WERI-Rb-1 (cell line): ENCODE results near the gene LRRC59.

ENCODE experiments used
- DNase-seq: peaks from one replicate; pipeline ENCODE4 v3.0.0-alpha.2; 2020
- H3K27ac ChIP-seq: fragments of 250-450 bp; sonication (Bioruptor Pico); 2 replicates; pipeline ENCODE4 v1.5.1; 2020; ENCODE audit warnings: mild to moderate bottlenecking, moderate library complexity
- H3K27me3 ChIP-seq: fragments of 250-450 bp; sonication (Bioruptor Pico); 2 replicates; pipeline ENCODE4 v1.5.1; 2021; ENCODE audit warnings: mild to moderate bottlenecking, low read depth, moderate library complexity; ENCODE audit not compliant: insufficient read depth, severe bottlenecking
- H3K36me3 ChIP-seq: fragments of 250-450 bp; sonication (Bioruptor Pico); 2 replicates; pipeline ENCODE4 v1.5.1; 2020; ENCODE audit warnings: mild to moderate bottlenecking, moderate library complexity
- H3K4me3 ChIP-seq: 2 replicates; pipeline ENCODE4 v1.5.1; 2011; ENCODE audit warnings: low read depth, mild to moderate bottlenecking, control low read depth, low read length
- H3K9me3 ChIP-seq: fragments of 250-450 bp; sonication (Bioruptor Pico); 2 replicates; pipeline ENCODE4 v1.5.1; 2021; ENCODE audit warnings: mild to moderate bottlenecking, moderate library complexity; ENCODE audit not compliant: severe bottlenecking
- CTCF ChIP-seq: IDR thresholded peaks from 2 replicates; pipeline ENCODE4 v1.5.1; 2011; ENCODE audit warnings: low read depth, mild to moderate bottlenecking, control low read depth, inconsistent platforms, low read length

The LRRC59 gene

GRCh38 chr17:50440172-50440837, 43.0 kb upstream of the LRRC59 start:
- Histone ChIP-seq H3K27me3 (no peaks in the 10 kb centered on the region), H3K4me3 (no peak overlapping the region), H3K9me3 (no peaks in the 10 kb centered on the region), H3K27ac (no peak overlapping the region), H3K36me3 (no peaks in the 10 kb centered on the region)
- DNase-seq: no peak
- TF ChIP-seq CTCF: no peak

- TF ChIP-seq CTCF: no peak
- Histone ChIP-seq H3K27me3 (no peaks in the 10 kb centered on the region), H3K4me3 (no peak overlapping the region), H3K9me3 (no peaks in the 10 kb centered on the region), H3K36me3 (no peaks in the 10 kb centered on the region), H3K27ac (no peak overlapping the region)
- no peak for DNase-seq
Observed at GRCh38 chr17:50439008-50439407, 41.7 kb upstream of the LRRC59 start.

- no peaks in the 10 kb centered on the region for H3K9me3 ChIP-seq
- no peak for DNase-seq
- no peak for TF ChIP-seq CTCF
Observed at GRCh38 chr17:50437409-50437808, 40.1 kb upstream of the LRRC59 start.

GRCh38 chr17:50432125-50432762, 34.9 kb upstream of the LRRC59 start:
- H3K27ac ChIP-seq: no peak overlapping the region
- TF ChIP-seq CTCF: no peak
- no peak overlapping the region for H3K4me3 ChIP-seq
- no peaks in the 10 kb centered on the region for H3K27me3 ChIP-seq
- H3K36me3 ChIP-seq: no peaks in the 10 kb centered on the region; the same call in 1 of the 2 replicates
- no peaks in the 10 kb centered on the region for H3K9me3 ChIP-seq
- DNase-seq: no peak

More at GRCh38 chr17:50437409-50437808, 40.1 kb upstream of the LRRC59 start:
- no peak overlapping the region for H3K27ac ChIP-seq
- no peak overlapping the region for H3K4me3 ChIP-seq
- H3K36me3 ChIP-seq: no peaks in the 10 kb centered on the region
- no peaks in the 10 kb centered on the region for H3K27me3 ChIP-seq

GRCh38 chr17:50430821-50431618, 33.7 kb upstream of the LRRC59 start:
- no peak for TF ChIP-seq CTCF
- no peaks in the 10 kb centered on the region; the same call in 1 of the 2 replicates for H3K36me3 ChIP-seq
- no peak overlapping the region for H3K4me3 ChIP-seq
- H3K27me3 ChIP-seq: no peaks in the 10 kb centered on the region
- H3K27ac ChIP-seq: no peak overlapping the region
- no peak for DNase-seq
- no peaks in the 10 kb centered on the region for H3K9me3 ChIP-seq
